ENCODE results near the gene SRSF1.

Gene SRSF1

DNA sequence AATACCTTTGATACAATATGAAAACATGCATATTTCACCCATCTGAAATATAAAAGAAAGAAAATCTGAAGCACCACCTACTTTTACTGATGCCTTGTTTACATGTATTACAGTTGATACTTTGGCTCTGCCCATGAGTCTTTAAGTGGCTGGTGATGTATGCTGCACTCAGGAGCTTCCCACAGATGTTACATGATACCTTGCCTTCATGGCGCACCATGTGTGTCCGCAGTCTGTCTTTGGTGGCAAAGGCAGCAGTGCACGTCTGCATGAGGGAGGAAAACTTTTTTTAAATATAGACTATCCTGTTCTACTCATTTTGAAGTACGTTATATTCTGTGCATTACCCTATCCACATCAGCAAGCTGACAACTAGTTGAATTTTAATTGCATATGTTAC lies 26.5 kb downstream of the SRSF1 start:
- peaks cover 69% of the 10 kb centered on the region for H4K20me1 ChIP-seq (ENCODE audit: insufficient read depth, low read length, poor library complexity, severe bottlenecking)
- no peaks in the 10 kb centered on the region for H3K9me3 ChIP-seq (ENCODE audit: insufficient read depth, low read depth, low read length)
- H3K36me3 ChIP-seq (ENCODE audit: insufficient read depth, low read length) = peaks cover 63% of the 10 kb centered on the region
- H3K9ac ChIP-seq (ENCODE audit: low read depth, low read length, poor library complexity, severe bottlenecking) = peak overlapping the region; percentile 90
- H3K27me3 ChIP-seq (ENCODE audit: insufficient read depth, low read length, poor library complexity, severe bottlenecking) = no peaks in the 10 kb centered on the region
- no peaks in the 10 kb centered on the region for H3F3A ChIP-seq (ENCODE audit: low read depth)
- peak overlapping the region; percentile 97 for H3K4me3 ChIP-seq (ENCODE audit: low read length, poor library complexity, severe bottlenecking)
- peaks cover 55% of the 10 kb centered on the region for H3K4me1 ChIP-seq (ENCODE audit: insufficient read depth, low read length, poor library complexity, severe bottlenecking)
- peak overlapping the region; percentile 81 for H3K4me2 ChIP-seq (ENCODE audit: low read depth, low read length, poor library complexity, severe bottlenecking)
- no peak overlapping the region for H2AFZ ChIP-seq (ENCODE audit: low read length)
- no peaks in the 10 kb centered on the region for H3K9me2 ChIP-seq (replicated peaks; ENCODE audit: low read depth, low read length)
- peaks cover 89% of the 10 kb centered on the region for H3K79me2 ChIP-seq (ENCODE audit: insufficient read depth, low read length)
- no peak for TF ChIP-seq EZH2phosphoT487 (IDR thresholded peaks at IDR 0.05; ENCODE audit: borderline replicate concordance)
- no peak for TF ChIP-seq CTCF (conservative IDR thresholded peaks at IDR 0.05; ENCODE audit: low read length)

DNA sequence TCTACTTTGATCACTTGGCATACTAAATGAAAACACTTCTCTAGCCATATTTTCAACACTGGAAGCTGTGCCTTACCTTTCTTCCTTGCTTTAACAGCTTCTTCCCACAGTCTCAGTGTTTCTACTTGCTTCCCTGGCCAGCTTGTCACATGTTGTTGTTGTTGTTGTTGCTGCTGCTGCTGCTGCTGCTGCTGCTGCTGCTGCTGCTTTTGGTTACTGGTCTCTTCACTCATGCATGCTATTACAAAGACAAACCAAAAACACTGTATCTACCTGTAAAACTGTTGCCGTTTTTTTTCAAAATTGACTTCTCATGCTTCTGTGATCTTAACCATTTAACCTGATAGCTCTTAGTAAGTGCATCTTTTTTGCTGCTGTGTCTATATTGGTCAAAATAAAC lies 28.0 kb downstream of the SRSF1 start:
- no peak overlapping the region for H2AFZ ChIP-seq (ENCODE audit: low read length)
- peaks cover 76% of the 10 kb centered on the region for H3K36me3 ChIP-seq (ENCODE audit: insufficient read depth, low read length)
- TF ChIP-seq CTCF (conservative IDR thresholded peaks at IDR 0.05; ENCODE audit: low read length) (no peak), EZH2phosphoT487 (IDR thresholded peaks at IDR 0.05; ENCODE audit: borderline replicate concordance) (no peak)
- no peaks in the 10 kb centered on the region for H3K9me2 ChIP-seq (replicated peaks; ENCODE audit: low read depth, low read length)
- no peaks in the 10 kb centered on the region for H3K9me3 ChIP-seq (ENCODE audit: insufficient read depth, low read depth, low read length)
- H4K20me1 ChIP-seq (ENCODE audit: insufficient read depth, low read length, poor library complexity, severe bottlenecking) = peaks cover 54% of the 10 kb centered on the region
- H3K9ac ChIP-seq (ENCODE audit: low read depth, low read length, poor library complexity, severe bottlenecking) = no peak overlapping the region
- H3F3A ChIP-seq (ENCODE audit: low read depth) = no peaks in the 10 kb centered on the region
- peaks cover 74% of the 10 kb centered on the region for H3K79me2 ChIP-seq (ENCODE audit: insufficient read depth, low read length)
- H3K4me3 ChIP-seq (ENCODE audit: low read length, poor library complexity, severe bottlenecking) = no peak overlapping the region
- H3K27me3 ChIP-seq (ENCODE audit: insufficient read depth, low read length, poor library complexity, severe bottlenecking) = no peaks in the 10 kb centered on the region
- peaks cover 40% of the 10 kb centered on the region for H3K4me1 ChIP-seq (ENCODE audit: insufficient read depth, low read length, poor library complexity, severe bottlenecking)
- H3K4me2 ChIP-seq (ENCODE audit: low read depth, low read length, poor library complexity, severe bottlenecking) = peak overlapping the region; percentile 12

GRCh38 chr17:57976594-57976993 lies 30.5 kb downstream of the SRSF1 start:
- H3K4me3 ChIP-seq (ENCODE audit: low read length, poor library complexity, severe bottlenecking) = no peak overlapping the region
- no peak overlapping the region for H3K4me2 ChIP-seq (ENCODE audit: low read depth, low read length, poor library complexity, severe bottlenecking)
- no peak for TF ChIP-seq EZH2phosphoT487 (IDR thresholded peaks at IDR 0.05; ENCODE audit: borderline replicate concordance)
- no peak for TF ChIP-seq CTCF (conservative IDR thresholded peaks at IDR 0.05; ENCODE audit: low read length)
- H3K9ac ChIP-seq (ENCODE audit: low read depth, low read length, poor library complexity, severe bottlenecking) = no peak overlapping the region
- H3F3A ChIP-seq (ENCODE audit: low read depth) = no peaks in the 10 kb centered on the region
- H3K27me3 ChIP-seq (ENCODE audit: insufficient read depth, low read length, poor library complexity, severe bottlenecking) = no peaks in the 10 kb centered on the region
- no peaks in the 10 kb centered on the region for H3K9me2 ChIP-seq (replicated peaks; ENCODE audit: low read depth, low read length)
- peaks cover 83% of the 10 kb centered on the region for H3K36me3 ChIP-seq (ENCODE audit: insufficient read depth, low read length)
- no peak overlapping the region for H2AFZ ChIP-seq (ENCODE audit: low read length)
- H4K20me1 ChIP-seq (ENCODE audit: insufficient read depth, low read length, poor library complexity, severe bottlenecking) = peaks cover 31% of the 10 kb centered on the region
- no peaks in the 10 kb centered on the region for H3K9me3 ChIP-seq (ENCODE audit: insufficient read depth, low read depth, low read length)
- H3K4me1 ChIP-seq (ENCODE audit: insufficient read depth, low read length, poor library complexity, severe bottlenecking) = peaks cover 17% of the 10 kb centered on the region
- peaks cover 49% of the 10 kb centered on the region for H3K79me2 ChIP-seq (ENCODE audit: insufficient read depth, low read length)
